ENCODE results near the gene SLC2A1.
A peak's percentile ranks its signal among the peaks of the same experiment; 100 is the strongest.
"Not testable (repeated sequence)": the region's sequence is repeated elsewhere in the genome, so short reads cannot be mapped to it uniquely, and the experiment has no call there.

Gene SLC2A1

GRCh38 chr1:42929434-42930177 lies 29.1 kb downstream of the SLC2A1 start:
- no peak for DNase-seq (ENCODE audit: low read depth in 2 of 2)

GRCh38 chr1:42928859-42929258 lies 29.8 kb downstream of the SLC2A1 start:
- no peak for DNase-seq (ENCODE audit: low read depth in 2 of 2)

GRCh38 chr1:42927920-42928505 lies 30.7 kb downstream of the SLC2A1 start:
- DNase-seq (ENCODE audit: low read depth in 2 of 2): no peak

- DNase-seq (ENCODE audit: low read depth in 2 of 2): no peak
These were observed 31.3 kb downstream of the SLC2A1 start for GRCh38 chr1:42927274-42927841.

GRCh38 chr1:42926879-42927242 lies 31.8 kb downstream of the SLC2A1 start:
- no peak for DNase-seq (ENCODE audit: low read depth in 2 of 2)

- no peak for DNase-seq (ENCODE audit: low read depth in 2 of 2)
These were observed 32.3 kb downstream of the SLC2A1 start for GRCh38 chr1:42926235-42926878.

GRCh38 chr1:42924851-42925760 lies 33.6 kb downstream of the SLC2A1 start:
- no peak for DNase-seq (ENCODE audit: low read depth in 2 of 2)

GRCh38 chr1:42924082-42924850 lies 34.4 kb downstream of the SLC2A1 start:
- peak; percentile 69 to 73 for DNase-seq (ENCODE audit: low read depth in 2 of 2)

- no peak for DNase-seq (ENCODE audit: low read depth in 2 of 2)
These were observed 35.1 kb downstream of the SLC2A1 start for GRCh38 chr1:42923367-42924081.

- DNase-seq (ENCODE audit: low read depth in 2 of 2): peak; percentile 47 to 55
These were observed 35.8 kb downstream of the SLC2A1 start for GRCh38 chr1:42922687-42923366.

- DNase-seq (ENCODE audit: low read depth in 2 of 2): no peak
These were observed 36.9 kb downstream of the SLC2A1 start for GRCh38 chr1:42921769-42922168.

- not testable (repeated sequence) for DNase-seq (ENCODE audit: low read depth in 2 of 2)
These were observed 39.0 kb downstream of the SLC2A1 start for GRCh38 chr1:42919651-42920050.

- DNase-seq (ENCODE audit: low read depth in 2 of 2): no peak
These were observed 41.5 kb downstream of the SLC2A1 start for GRCh38 chr1:42917241-42917495.

- DNase-seq (ENCODE audit: low read depth in 2 of 2): no peak
These were observed 43.2 kb downstream of the SLC2A1 start for GRCh38 chr1:42915456-42915855.

GRCh38 chr1:42914092-42914627 lies 44.5 kb downstream of the SLC2A1 start:
- no peak for DNase-seq (ENCODE audit: low read depth in 2 of 2)

GRCh38 chr1:42913426-42914091 lies 45.1 kb downstream of the SLC2A1 start:
- DNase-seq (ENCODE audit: low read depth in 2 of 2): peak; percentile 56 to 59

GRCh38 chr1:42910985-42911384 lies 47.7 kb downstream of the SLC2A1 start:
- no peak for DNase-seq (ENCODE audit: low read depth in 2 of 2)

GRCh38 chr1:42908046-42908445 lies 50.6 kb downstream of the SLC2A1 start:
- no peak for DNase-seq (ENCODE audit: low read depth in 2 of 2)

GRCh38 chr1:42904434-42904833 lies 54.2 kb downstream of the SLC2A1 start:
- no peak for DNase-seq (ENCODE audit: low read depth in 2 of 2)

Measured in fibroblast of skin of left quadriceps (primary cell).